MG63 (cell line): ENCODE results near the gene LHFPL4. TPM values are rescaled to one million over a fixed set of nuclear protein-coding genes. Genes with fewer than 3 reads are reported as not detected.
"Not testable (repeated sequence)": the region's sequence is repeated elsewhere in the genome, so short reads cannot be mapped to it uniquely, and the experiment has no call there.

Experiments
- DNase-seq: peaks from one replicate; pipeline ENCODE4 v3.0.0-alpha.2; 2020
- H3K27me3 ChIP-seq: fragments of 250-450 bp; sonication (Bioruptor Pico); 2 replicates; pipeline ENCODE4 v1.5.1; 2020; ENCODE audit warnings: mild to moderate bottlenecking, moderate library complexity
- H3K36me3 ChIP-seq: fragments of 250-450 bp; sonication (Bioruptor Pico); 2 replicates; pipeline ENCODE4 v1.5.1; 2020; ENCODE audit warnings: mild to moderate bottlenecking, moderate library complexity
- H3K4me3 ChIP-seq: fragments of 250-450 bp; sonication (Bioruptor Pico); 2 replicates; pipeline ENCODE4 v1.5.1; 2020; ENCODE audit warnings: mild to moderate bottlenecking, moderate library complexity
- H3K9me3 ChIP-seq: fragments of 250-450 bp; sonication (Bioruptor Pico); 2 replicates; pipeline ENCODE4 v1.5.1; 2020; ENCODE audit warnings: mild to moderate bottlenecking, moderate library complexity
- total RNA-seq: library from RNA; depleted of rRNA; stranded (reverse); fragments of >200 nt; shearing (Covaris generic); gene quantifications from 2 replicates; pipeline ENCODE4 v1.2.3, GENCODE V29; 2014; ENCODE audit warnings: low replicate concordance

The LHFPL4 gene
- total RNA-seq, 1 experiment from 2014 or later = 1.2 TPM

- no peak for DNase-seq
- Histone ChIP-seq H3K9me3 (no peaks in the 10 kb centered on the region), H3K27me3 (no peaks in the 10 kb centered on the region), H3K36me3 (no peaks in the 10 kb centered on the region), H3K4me3 (no peak overlapping the region)
These were observed 54.0 kb downstream of the LHFPL4 start for GRCh38 chr3:9499455-9500107.

- Histone ChIP-seq H3K4me3 (no peak overlapping the region), H3K9me3 (no peaks in the 10 kb centered on the region), H3K27me3 (no peaks in the 10 kb centered on the region), H3K36me3 (no peaks in the 10 kb centered on the region)
- DNase-seq = no peak
These were observed 54.8 kb downstream of the LHFPL4 start for GRCh38 chr3:9498781-9499180.

- Histone ChIP-seq H3K27me3 (no peaks in the 10 kb centered on the region), H3K4me3 (no peak overlapping the region), H3K36me3 (no peaks in the 10 kb centered on the region), H3K9me3 (no peaks in the 10 kb centered on the region)
- peak; percentile 16 for DNase-seq
These were observed 55.6 kb downstream of the LHFPL4 start for GRCh38 chr3:9497821-9498565.

GRCh38 chr3:9496893-9497292 is 56.7 kb downstream of the LHFPL4 start:
- no peaks in the 10 kb centered on the region for H3K36me3 ChIP-seq
- H3K4me3 ChIP-seq = no peak overlapping the region
- H3K27me3 ChIP-seq = no peaks in the 10 kb centered on the region
- no peaks in the 10 kb centered on the region for H3K9me3 ChIP-seq
- DNase-seq = no peak

- DNase-seq, H3K9me3 ChIP-seq, H3K4me3 ChIP-seq, H3K27me3 ChIP-seq, H3K36me3 ChIP-seq: not testable (repeated sequence)
These were observed 59.6 kb downstream of the LHFPL4 start for GRCh38 chr3:9494036-9494435.

- H3K36me3 ChIP-seq = no peaks in the 10 kb centered on the region
- no peak for DNase-seq
- no peak overlapping the region for H3K4me3 ChIP-seq
- no peaks in the 10 kb centered on the region for H3K27me3 ChIP-seq
- no peaks in the 10 kb centered on the region for H3K9me3 ChIP-seq
These were observed 62.1 kb downstream of the LHFPL4 start for GRCh38 chr3:9491506-9491905.

GRCh38 chr3:9485248-9485647 is 68.4 kb downstream of the LHFPL4 start:
- no peak for DNase-seq
- Histone ChIP-seq H3K9me3 (no peaks in the 10 kb centered on the region), H3K36me3 (peaks cover 18% of the 10 kb centered on the region), H3K4me3 (no peak overlapping the region), H3K27me3 (no peaks in the 10 kb centered on the region)

- Histone ChIP-seq H3K27me3 (no peaks in the 10 kb centered on the region), H3K4me3 (no peak overlapping the region), H3K36me3 (peaks cover 43% of the 10 kb centered on the region), H3K9me3 (no peaks in the 10 kb centered on the region)
- no peak for DNase-seq
These were observed 73.4 kb downstream of the LHFPL4 start for GRCh38 chr3:9480265-9480664.

- no peaks in the 10 kb centered on the region for H3K9me3 ChIP-seq
- H3K4me3 ChIP-seq = no peak overlapping the region
- H3K36me3 ChIP-seq = peaks cover 68% of the 10 kb centered on the region
- no peak for DNase-seq
- no peaks in the 10 kb centered on the region for H3K27me3 ChIP-seq
These were observed 76.7 kb downstream of the LHFPL4 start for GRCh38 chr3:9476935-9477334.

GRCh38 chr3:9474482-9474881 is 79.1 kb downstream of the LHFPL4 start:
- H3K9me3 ChIP-seq = no peaks in the 10 kb centered on the region
- DNase-seq = no peak
- peaks cover 82% of the 10 kb centered on the region for H3K36me3 ChIP-seq
- H3K27me3 ChIP-seq = no peaks in the 10 kb centered on the region
- no peak overlapping the region for H3K4me3 ChIP-seq

- no peak for DNase-seq
- no peaks in the 10 kb centered on the region for H3K9me3 ChIP-seq
- peaks cover 85% of the 10 kb centered on the region for H3K36me3 ChIP-seq
- no peaks in the 10 kb centered on the region for H3K27me3 ChIP-seq
- no peak overlapping the region for H3K4me3 ChIP-seq
These were observed 80.0 kb downstream of the LHFPL4 start for GRCh38 chr3:9473496-9474065.

- H3K9me3 ChIP-seq = no peaks in the 10 kb centered on the region
- no peak for DNase-seq
- H3K4me3 ChIP-seq = no peak overlapping the region
- no peaks in the 10 kb centered on the region for H3K27me3 ChIP-seq
- peaks cover 87% of the 10 kb centered on the region for H3K36me3 ChIP-seq
These were observed 83.6 kb downstream of the LHFPL4 start for GRCh38 chr3:9469986-9470385.

- no peak for DNase-seq
- H3K27me3 ChIP-seq = no peaks in the 10 kb centered on the region
- H3K4me3 ChIP-seq = no peak overlapping the region
- H3K9me3 ChIP-seq = no peaks in the 10 kb centered on the region
- peaks cover 86% of the 10 kb centered on the region for H3K36me3 ChIP-seq
These were observed 85.2 kb downstream of the LHFPL4 start for GRCh38 chr3:9468460-9468859.

- no peak for DNase-seq
- H3K9me3 ChIP-seq = no peaks in the 10 kb centered on the region
- no peaks in the 10 kb centered on the region for H3K27me3 ChIP-seq
- peaks cover 84% of the 10 kb centered on the region for H3K36me3 ChIP-seq
- no peak overlapping the region for H3K4me3 ChIP-seq
These were observed 86.2 kb downstream of the LHFPL4 start for GRCh38 chr3:9467451-9467850.

GRCh38 chr3:9455596-9456131 is 98.0 kb downstream of the LHFPL4 start:
- no peaks in the 10 kb centered on the region for H3K27me3 ChIP-seq
- DNase-seq = no peak
- H3K4me3 ChIP-seq = no peak overlapping the region
- no peaks in the 10 kb centered on the region for H3K9me3 ChIP-seq
- H3K36me3 ChIP-seq = peaks cover 44% of the 10 kb centered on the region

- H3K27me3 ChIP-seq = no peaks in the 10 kb centered on the region
- no peak for DNase-seq
- H3K9me3 ChIP-seq = no peaks in the 10 kb centered on the region
- H3K4me3 ChIP-seq = no peak overlapping the region
- H3K36me3 ChIP-seq = peaks cover 68% of the 10 kb centered on the region
These were observed 101.2 kb downstream of the LHFPL4 start for GRCh38 chr3:9452417-9452816.

- no peak overlapping the region for H3K4me3 ChIP-seq
- H3K36me3 ChIP-seq = peaks cover 78% of the 10 kb centered on the region
- H3K9me3 ChIP-seq = no peaks in the 10 kb centered on the region
These were observed 102.6 kb downstream of the LHFPL4 start for GRCh38 chr3:9450991-9451390.

More at GRCh38 chr3:9450991-9451390, 102.6 kb downstream of the LHFPL4 start:
- H3K27me3 ChIP-seq = no peaks in the 10 kb centered on the region
- no peak for DNase-seq
